Brain pericyte (primary cell): ENCODE measurements around the gene AKAP1.

Experiments
- DNase-seq: peaks from one replicate; pipeline ENCODE4 v3.0.0-alpha.2; 2012; ENCODE audit warnings: low read depth, low spot score

Gene AKAP1

GRCh38 chr17:57164814-57165213, 79.8 kb downstream of the AKAP1 start:
- no peak for DNase-seq

DNA sequence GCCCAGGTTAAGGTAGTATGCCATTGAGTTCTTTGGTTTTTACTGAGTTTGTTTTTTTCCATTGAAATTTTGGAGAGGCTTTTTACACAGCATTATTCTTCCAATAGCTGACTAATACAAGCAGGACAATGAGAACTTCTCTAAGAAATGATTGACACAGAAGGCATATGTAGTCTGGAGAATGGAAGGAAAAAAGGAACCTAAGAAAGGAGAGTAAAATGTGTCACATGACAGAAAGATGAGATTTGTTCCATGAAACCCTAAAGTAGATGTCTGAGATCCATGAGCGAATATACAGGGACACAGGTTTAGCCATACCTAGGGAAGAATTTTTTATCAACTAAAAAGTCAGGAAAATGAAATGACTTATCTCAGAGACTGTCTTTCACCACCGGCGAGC, 80.7 kb downstream of the AKAP1 start:
- no peak for DNase-seq

DNA sequence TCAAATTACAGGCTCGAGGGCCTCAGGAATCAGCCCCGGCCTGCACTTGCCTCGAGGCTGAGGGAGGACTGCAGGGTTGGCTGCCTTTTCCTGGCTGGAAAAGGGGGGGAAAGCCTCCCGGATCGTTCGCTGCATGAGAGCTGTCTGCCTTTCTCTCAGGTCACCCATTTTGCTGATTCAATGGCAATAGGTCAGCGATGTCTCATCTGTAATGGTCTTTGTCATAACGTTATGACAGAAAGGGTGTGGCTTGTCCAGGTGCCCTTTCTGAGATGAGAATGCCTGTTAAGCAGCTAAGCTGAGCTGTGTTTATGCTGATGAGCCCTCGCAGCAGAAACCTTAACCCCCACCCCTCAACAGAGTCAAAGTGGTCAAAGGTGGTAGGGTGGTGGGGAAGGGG, 81.8 kb downstream of the AKAP1 start:
- DNase-seq, result no peak

DNA sequence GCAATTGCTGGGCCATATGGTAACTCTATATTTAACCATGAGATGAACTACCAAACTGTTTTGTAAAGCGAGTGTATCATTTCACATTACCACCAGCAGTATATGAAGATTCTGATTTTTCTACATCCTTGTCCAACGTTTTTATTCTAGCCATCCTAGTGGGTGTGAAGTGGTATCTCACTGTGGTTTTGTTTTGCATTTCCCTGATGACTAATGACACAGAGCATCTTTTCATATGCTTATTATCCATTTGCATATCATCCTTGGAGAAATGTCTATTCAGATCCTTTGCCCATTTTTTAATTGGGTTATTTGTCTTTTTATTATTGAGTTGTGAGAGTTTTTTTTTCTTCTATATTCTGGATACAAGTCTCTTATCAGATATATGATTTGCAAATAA, 83.6 kb downstream of the AKAP1 start:
- no peak for DNase-seq

GRCh38 chr17:57170866-57171265, 85.8 kb downstream of the AKAP1 start:
- no peak for DNase-seq
